GM12874 (cell line): ENCODE measurements around the gene RAI1.

Source experiments
- CTCF ChIP-seq: IDR thresholded peaks from 2 replicates; pipeline ENCODE4 v1.5.1; 2011; ENCODE audit warnings: low read depth, mild to moderate bottlenecking, control low read depth, low read length, moderate library complexity; ENCODE audit not compliant: insufficient read depth

RAI1 gene

GRCh38 chr17:17675416-17675815, 5.8 kb upstream of the RAI1 start:
- TF ChIP-seq CTCF = no peak

- TF ChIP-seq CTCF = no peak
Observed at GRCh38 chr17:17675925-17676534, 5.2 kb upstream of the RAI1 start.

GRCh38 chr17:17676752-17677151, 4.5 kb upstream of the RAI1 start:
- no peak for TF ChIP-seq CTCF

GRCh38 chr17:17677299-17678040, 3.8 kb upstream of the RAI1 start:
- no peak for TF ChIP-seq CTCF

GRCh38 chr17:17679243-17679642, 2.0 kb upstream of the RAI1 start:
- TF ChIP-seq CTCF = no peak

GRCh38 chr17:17679748-17680147, 1.5 kb upstream of the RAI1 start:
- TF ChIP-seq CTCF = no peak

GRCh38 chr17:17680477-17681186, 626 bp upstream of the RAI1 start:
- TF ChIP-seq CTCF = no peak
